Smooth muscle cell of the brain vasculature (primary cell): Measurements from ENCODE around the gene KCNAB1.
"Not testable (repeated sequence)": the region's sequence is repeated elsewhere in the genome, so short reads cannot be mapped to it uniquely, and the experiment has no call there.

ENCODE experiments used
- DNase-seq: peaks from one replicate; pipeline ENCODE4 v3.0.0-alpha.2; 2012; ENCODE audit warnings: low read depth, low spot score

KCNAB1 gene

GRCh38 chr3:156569881-156570280 is 449.5 kb downstream of the KCNAB1 start:
- not testable (repeated sequence) for DNase-seq

GRCh38 chr3:156575641-156576040 is 455.3 kb downstream of the KCNAB1 start:
- DNase-seq, result no peak

GRCh38 chr3:156576051-156576450 is 455.7 kb downstream of the KCNAB1 start:
- DNase-seq, result no peak

- no peak for DNase-seq
These were observed 456.4 kb downstream of the KCNAB1 start for GRCh38 chr3:156576651-156577348.

- no peak for DNase-seq
These were observed 457.4 kb downstream of the KCNAB1 start for GRCh38 chr3:156577736-156578135.

GRCh38 chr3:156579427-156579851 is 459.1 kb downstream of the KCNAB1 start:
- DNase-seq, result no peak

- DNase-seq, result no peak
These were observed 460.7 kb downstream of the KCNAB1 start for GRCh38 chr3:156581033-156581432.

GRCh38 chr3:156581954-156582353 is 461.6 kb downstream of the KCNAB1 start:
- DNase-seq, result no peak

- no peak for DNase-seq
These were observed 462.3 kb downstream of the KCNAB1 start for GRCh38 chr3:156582532-156583183.

- DNase-seq, result no peak
These were observed 463.1 kb downstream of the KCNAB1 start for GRCh38 chr3:156583469-156583868.

- no peak for DNase-seq
These were observed 466.8 kb downstream of the KCNAB1 start for GRCh38 chr3:156586905-156587759.

GRCh38 chr3:156587760-156588069 is 467.3 kb downstream of the KCNAB1 start:
- DNase-seq, result no peak
